SU-DHL-6 (cell line): ENCODE measurements around the gene ANXA10.

Experiments
- CTCF ChIP-seq: fragments of 200-600 bp; sonication (generic); IDR thresholded peaks from one replicate; pipeline ENCODE4 v1.5.1; 2017; ENCODE audit warnings: antibody characterized with exemption, mild to moderate bottlenecking, low read length, moderate library complexity; ENCODE audit not compliant: insufficient read depth, poor library complexity, severe bottlenecking
- EZH2phosphoT487 ChIP-seq: fragments of 200-600 bp; sonication (generic), shearing (Covaris generic); conservative IDR thresholded peaks from 2 replicates; pipeline ENCODE4 v1.6.1; 2018; ENCODE audit warnings: mild to moderate bottlenecking, antibody characterized with exemption, low read length, moderate library complexity, mixed read lengths

GRCh38 chr4:168070903-168071302 is 21.4 kb upstream of the ANXA10 start:
- TF ChIP-seq EZH2phosphoT487 (no peak), CTCF (no peak)
